DMS114 treated with DMSO at 0.1 percent for 48 hours (cell line): ENCODE data around the gene ULK1.
"Not testable (repeated sequence)": the region's sequence is repeated elsewhere in the genome, so short reads cannot be mapped to it uniquely, and the experiment has no call there.

Experiments used
- DNase-seq: peaks from one replicate; lab custom pipeline; 2025; ENCODE audit not compliant: unreplicated experiment; lab: John Stamatoyannopoulos, UW

Gene ULK1

GRCh38 chr12:131941116-131941986 is 46.9 kb downstream of the ULK1 start:
- no peak for DNase-seq

GRCh38 chr12:131941987-131942341 is 47.5 kb downstream of the ULK1 start:
- no peak for DNase-seq

GRCh38 chr12:131942671-131943070 is 48.2 kb downstream of the ULK1 start:
- no peak for DNase-seq

- DNase-seq = no peak
These were observed 49.0 kb downstream of the ULK1 start for GRCh38 chr12:131943389-131943788.

- no peak for DNase-seq
These were observed 49.5 kb downstream of the ULK1 start for GRCh38 chr12:131943876-131944275.

- DNase-seq = no peak
These were observed 50.3 kb downstream of the ULK1 start for GRCh38 chr12:131944601-131945251.

GRCh38 chr12:131946757-131947156 is 52.3 kb downstream of the ULK1 start:
- DNase-seq = no peak

GRCh38 chr12:131947482-131948027 is 53.1 kb downstream of the ULK1 start:
- DNase-seq = no peak

- DNase-seq = no peak
These were observed 53.8 kb downstream of the ULK1 start for GRCh38 chr12:131948166-131948712.

- not testable (repeated sequence) for DNase-seq
These were observed 54.5 kb downstream of the ULK1 start for GRCh38 chr12:131948713-131949430.

GRCh38 chr12:131949431-131950181 is 55.2 kb downstream of the ULK1 start, which contains the start of gene EP400:
TSS of gene EP400 (plus strand) at chr12:131949942. CDS start at chr12:131960620, 10,678 bp downstream.
- peak; percentile 87 for DNase-seq

- DNase-seq = no peak
These were observed 55.9 kb downstream of the ULK1 start for GRCh38 chr12:131950182-131950913.

- not testable (repeated sequence) for DNase-seq
These were observed 59.4 kb downstream of the ULK1 start for GRCh38 chr12:131953810-131954209.

GRCh38 chr12:131954460-131954859 is 60.0 kb downstream of the ULK1 start:
- not testable (repeated sequence) for DNase-seq

- no peak for DNase-seq
These were observed 64.7 kb downstream of the ULK1 start for GRCh38 chr12:131959116-131959515.

- DNase-seq = no peak
These were observed 65.5 kb downstream of the ULK1 start for GRCh38 chr12:131959641-131960589.

- not testable (repeated sequence) for DNase-seq
These were observed 66.3 kb downstream of the ULK1 start for GRCh38 chr12:131960590-131961325.

- not testable (repeated sequence) for DNase-seq
These were observed 66.9 kb downstream of the ULK1 start for GRCh38 chr12:131961328-131961727.
